GM18499 (cell line): ENCODE measurements around the gene SLC36A4.
"Not testable (repeated sequence)": the region's sequence is repeated elsewhere in the genome, so short reads cannot be mapped to it uniquely, and the experiment has no call there.

Source experiments
- ATAC-seq: cut with Tn5 transposase; IDR thresholded peaks from one replicate; pipeline ENCODE4 v1.9.1; 2021; ENCODE audit warnings: moderate number of reproducible peaks; ENCODE audit not compliant: insufficient read depth, unreplicated experiment

SLC36A4 gene

DNA sequence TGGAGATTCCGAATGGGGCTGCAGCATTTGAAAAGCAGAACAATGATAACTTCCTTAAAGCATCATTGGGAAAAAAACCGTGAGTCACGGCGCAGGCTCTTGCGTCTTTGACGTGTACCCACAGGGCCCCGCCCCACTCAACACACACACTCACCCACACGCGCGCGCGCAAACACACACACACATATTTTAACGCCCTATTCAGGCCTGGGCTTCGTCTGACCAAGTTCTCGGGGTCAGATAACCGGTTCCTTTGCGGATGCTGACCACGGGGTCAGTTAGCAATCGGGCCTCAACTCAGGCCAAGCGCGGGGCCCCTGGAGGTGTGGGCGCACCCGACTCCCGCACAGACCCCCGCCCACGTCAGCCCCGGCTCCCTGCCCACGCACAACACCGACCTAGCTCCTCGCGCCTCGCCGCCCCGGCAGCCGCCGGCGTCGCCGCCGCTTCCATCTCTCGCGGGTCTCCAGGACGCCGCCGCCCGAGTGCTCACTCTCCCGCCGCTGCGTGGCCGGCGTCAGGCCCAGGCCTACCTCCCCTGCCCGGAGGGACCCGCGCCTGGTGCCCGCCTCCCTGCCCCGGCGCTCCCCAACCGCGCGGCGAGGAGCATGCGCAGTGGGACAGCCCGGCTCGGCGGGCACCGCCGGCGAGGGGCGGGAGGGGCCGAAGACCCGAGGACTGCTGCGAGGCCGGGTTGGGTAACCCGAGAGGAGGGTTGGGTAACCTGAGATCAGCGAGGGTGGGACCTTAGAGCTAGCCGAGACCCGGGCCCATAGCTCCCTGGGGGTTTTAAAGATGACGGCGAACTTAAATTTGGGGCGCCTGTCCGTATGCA lies at the start of gene SLC36A4:
Gene SLC36A4 (minus strand): TSS at position 612 of the 835 bp plus-strand sequence. CDS start 159 bp downstream, at position 453.
- ATAC-seq: peak; percentile 74

DNA sequence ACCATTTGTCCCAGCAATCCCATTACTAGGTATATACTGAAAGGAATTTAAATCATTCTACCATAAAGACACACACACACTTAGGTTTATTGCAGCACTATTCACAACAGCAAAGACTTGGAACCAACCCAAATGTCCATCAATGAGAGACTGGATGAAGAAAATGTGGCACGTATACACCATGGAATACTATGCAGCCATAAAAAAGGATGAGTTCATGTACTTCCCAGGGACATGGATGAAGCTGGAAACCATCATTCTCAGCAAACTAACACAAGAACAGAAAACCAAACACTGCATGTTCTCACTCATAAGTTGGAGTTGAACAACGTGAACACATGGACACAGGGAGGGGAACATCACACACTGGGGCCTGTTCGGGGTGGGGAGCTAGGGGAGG lies 49.0 kb upstream of the SLC36A4 start:
- not testable (repeated sequence) for ATAC-seq

DNA sequence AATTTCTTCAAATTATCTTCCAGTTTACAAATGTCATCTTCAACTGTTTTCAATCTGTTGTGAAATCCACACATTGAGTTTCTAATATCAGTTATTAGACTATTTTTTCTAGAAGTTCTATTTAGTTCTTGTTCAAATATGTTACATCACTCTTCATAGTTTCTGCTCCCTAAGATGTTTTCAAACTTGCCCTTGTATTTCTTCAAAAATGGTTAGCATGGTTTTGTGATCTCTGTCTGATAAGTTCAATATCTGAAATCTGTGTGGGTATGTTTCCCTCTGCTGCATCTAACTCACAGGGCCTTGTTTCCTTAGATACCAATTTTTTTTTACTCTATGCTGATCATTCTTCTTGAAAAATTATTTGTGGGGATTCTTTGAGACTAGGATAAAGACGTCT lies 46.2 kb upstream of the SLC36A4 start:
- no peak for ATAC-seq

DNA sequence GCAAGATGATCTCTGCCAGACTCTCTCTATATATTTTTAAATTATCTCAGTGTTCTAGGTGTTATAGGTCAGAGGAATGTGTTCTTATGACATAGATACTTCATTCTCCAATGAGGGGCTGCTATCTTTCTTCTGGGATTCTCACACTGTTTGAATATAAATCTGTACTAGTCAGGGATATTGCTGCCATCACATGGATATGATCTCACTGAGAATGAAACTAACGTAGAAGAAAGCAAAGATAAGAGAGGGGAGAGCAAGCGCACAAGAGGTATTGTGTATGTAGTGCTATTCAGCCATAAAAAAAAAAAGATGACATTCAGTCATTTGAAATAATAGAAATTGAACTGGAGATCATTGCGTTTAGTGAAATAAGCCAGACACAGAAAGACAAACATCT lies 42.2 kb upstream of the SLC36A4 start:
- no peak for ATAC-seq

DNA sequence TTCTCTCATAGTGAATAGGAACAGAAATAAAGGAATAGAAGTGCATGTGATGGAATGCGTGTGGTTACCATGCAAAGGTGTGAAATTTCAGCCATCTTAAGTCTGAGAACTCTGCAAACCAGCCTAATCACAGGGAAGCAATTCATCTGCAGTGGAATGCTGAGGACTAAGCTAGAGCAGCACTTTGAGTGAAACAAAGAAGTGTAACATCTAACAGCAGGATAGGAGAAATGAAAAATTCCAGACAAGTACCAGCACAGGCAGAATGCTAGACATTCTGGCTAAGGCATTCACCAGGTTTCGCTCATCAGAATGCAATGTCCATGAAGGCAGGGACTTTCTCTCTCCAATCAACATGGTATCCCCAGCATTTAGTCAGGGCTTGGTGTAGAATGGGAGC lies 41.2 kb upstream of the SLC36A4 start:
- ATAC-seq: no peak

DNA sequence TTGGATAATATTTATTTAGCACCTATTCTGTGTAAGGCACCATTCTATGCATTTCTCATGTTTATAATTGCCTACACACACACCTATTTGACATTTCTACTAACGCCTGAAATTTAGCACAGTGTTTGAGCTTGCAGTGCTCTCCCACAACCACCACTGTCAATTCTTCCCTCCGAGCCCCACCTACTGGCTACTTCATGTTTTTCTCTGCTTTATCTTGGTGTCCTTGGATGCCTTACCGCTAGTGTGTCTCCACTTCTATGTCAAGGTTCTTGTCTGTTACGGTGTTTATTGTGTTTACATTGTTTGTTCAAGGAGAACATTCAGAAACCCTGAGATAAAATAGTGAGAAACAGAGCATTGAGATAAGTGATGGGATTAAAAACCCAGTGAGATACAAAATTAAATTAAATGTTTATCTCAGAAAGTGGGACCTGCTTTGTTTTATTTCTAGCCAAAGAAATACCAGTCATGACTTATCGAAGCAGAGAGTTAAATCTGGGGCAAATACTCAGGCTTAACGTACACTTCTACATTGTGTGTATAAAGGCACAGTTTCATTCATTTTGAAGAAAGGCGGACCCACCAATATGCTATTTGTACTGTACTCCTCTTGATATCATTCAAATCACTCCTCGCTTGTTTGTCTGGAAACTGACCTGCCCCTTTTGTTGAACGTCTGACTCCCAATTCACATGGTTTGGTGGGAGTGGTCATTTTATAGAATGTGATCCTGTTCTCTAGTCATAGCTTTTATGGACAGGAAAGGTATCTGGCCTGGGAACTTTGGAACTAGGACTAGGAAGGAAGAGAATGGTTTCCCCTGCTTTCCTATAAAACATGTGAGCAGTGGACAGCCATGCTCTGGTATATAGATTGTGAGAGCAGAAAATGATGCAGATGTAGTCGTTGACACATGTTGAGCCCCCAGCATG lies 39.2 kb upstream of the SLC36A4 start:
- no peak for ATAC-seq

DNA sequence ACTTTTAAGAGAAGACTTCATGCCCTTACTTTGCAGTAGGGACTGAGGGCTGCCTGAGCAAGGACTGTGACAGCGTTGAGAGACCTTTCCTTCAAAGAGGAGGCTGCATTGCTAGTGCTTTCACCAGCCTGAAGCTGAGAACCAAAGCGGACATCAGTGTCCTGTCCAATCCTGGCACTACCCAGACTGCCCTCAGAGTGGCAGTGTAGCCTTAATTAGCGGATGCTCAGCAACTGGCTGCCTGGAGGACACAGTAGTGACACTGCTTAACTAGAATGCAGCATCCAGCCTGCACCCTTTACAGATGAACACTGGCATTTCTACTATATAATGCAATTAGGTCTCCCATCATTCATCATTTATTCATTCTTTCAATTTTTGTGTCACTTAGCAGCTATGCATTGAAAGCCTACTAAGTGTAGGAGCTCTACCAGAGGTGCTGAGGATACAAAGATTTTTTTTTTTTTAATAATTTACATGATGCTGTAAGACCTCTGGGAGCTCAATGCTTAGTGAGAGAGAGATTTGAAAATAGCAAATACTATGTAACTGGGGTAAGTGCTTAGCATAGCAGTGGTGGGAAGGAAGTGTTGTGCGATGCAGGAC lies 36.9 kb upstream of the SLC36A4 start:
- ATAC-seq: peak; percentile 97

DNA sequence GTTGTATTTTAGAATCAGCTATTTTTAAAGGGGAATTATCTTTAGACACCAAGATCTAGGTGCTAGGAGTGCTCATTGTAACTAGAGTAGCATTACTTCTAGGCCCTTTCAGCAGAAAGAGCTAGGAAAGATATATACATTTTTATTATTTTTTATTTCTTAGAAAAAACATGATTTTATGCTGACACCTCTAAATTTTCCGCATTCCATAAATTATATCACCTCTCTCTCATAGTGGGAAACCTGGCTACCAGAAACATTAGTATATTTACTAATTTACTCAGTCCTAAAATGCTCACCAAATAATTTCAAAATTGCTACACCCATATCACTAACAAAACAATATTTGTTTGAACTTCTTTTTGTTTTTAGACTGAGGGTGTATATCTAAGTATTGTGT lies 32.1 kb upstream of the SLC36A4 start:
- ATAC-seq: no peak

DNA sequence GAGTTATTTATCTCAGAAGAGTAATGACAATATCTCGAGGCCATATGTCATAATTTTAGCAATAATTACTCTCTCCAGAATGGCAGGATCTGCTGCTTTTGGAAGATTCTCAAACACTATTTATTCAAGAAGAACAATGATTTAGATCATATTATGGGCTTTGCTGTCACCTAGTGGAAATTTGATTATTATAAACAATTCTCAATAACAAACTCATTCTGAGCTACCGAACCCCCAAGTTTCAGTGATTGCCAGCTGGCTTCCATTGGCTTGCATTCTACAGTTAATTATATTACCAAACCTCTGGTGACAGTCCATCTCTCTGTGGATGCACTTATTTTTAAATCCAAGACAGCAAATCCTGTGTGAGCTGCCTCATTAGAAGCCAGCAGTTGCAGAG lies 27.9 kb upstream of the SLC36A4 start:
- no peak for ATAC-seq

DNA sequence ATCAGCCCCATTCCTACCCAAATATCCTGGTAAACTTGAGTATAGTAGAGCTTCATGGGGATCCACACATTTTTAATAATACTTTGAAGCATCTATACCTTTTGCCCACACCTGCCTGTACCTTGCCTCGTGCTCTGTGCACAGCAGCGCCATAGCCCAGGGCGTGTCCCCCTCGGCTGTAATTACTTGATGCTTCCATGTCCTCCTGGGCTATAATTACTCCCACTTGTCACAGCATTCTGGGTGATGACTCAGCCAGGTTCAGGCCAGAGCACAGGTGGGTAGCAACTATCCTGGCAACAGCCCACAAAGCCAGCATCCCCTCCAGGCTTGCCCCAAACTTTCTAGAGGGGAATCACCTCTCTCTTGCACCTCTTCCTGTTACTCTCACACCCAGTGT lies 23.7 kb upstream of the SLC36A4 start:
- no peak for ATAC-seq

DNA sequence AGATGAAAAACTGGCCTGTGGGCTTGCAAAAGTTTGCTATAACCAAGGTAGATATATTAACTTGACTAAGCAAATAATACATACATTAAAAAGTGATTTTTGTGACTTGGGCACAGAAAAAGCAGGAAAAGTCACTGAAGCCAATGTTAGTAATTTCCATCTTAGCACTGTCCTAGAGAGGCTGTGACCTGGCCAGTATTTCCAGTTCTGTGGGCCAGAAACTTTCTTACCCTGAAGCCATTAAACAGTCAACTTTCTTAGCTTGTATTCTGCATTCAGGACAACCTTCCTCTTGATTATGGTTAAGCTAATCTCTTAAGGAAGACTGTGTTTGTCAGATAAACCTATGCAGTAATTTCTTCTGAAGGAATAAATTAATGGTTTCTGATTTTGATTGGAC lies 22.3 kb upstream of the SLC36A4 start:
- no peak for ATAC-seq

DNA sequence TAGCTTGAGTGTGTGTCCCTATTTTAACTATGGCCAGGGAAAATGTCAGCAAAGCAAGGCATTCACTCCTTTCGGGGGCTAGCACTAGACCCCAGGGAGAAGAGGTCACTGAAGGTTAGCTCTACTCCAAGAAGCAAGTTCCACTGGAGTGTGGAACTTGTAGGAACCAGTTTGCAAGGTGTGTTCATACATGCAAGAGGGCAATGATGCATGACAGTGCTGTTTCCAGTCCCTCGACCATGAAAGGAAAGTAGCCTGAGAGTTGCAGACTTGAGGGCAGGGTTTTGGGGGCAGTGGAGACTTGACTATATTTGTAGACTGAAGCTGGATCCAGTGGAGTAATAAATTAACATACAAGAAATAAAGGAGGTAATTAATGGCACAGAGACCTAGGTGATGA lies 21.6 kb upstream of the SLC36A4 start:
- no peak for ATAC-seq

DNA sequence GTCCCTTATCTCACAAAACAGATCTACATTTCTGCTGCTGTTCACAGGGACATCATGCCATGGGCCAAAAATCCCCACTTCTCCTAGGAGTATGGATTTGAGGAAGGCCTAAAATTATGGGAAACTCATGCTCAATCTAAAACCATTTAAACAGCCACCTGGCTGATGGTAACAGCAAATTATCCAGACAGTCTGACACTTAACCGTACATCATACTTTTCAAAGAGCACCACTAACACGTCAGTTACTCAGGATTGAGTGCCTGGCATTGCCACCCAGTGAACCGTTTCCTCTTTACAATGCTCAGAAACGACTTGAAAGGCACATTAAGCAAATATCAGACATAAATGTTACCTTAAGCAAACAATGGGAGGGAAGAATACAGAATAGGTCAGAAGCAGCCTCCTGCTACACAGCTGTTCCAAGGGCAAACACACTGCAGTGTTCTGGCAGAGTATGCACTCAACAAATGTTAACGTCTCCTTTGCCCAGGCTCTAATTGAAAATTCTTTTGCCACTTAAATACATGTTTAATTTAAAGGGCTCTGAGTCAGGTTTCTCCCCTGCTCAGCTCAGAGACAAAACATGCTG lies 18.8 kb upstream of the SLC36A4 start:
- no peak for ATAC-seq

DNA sequence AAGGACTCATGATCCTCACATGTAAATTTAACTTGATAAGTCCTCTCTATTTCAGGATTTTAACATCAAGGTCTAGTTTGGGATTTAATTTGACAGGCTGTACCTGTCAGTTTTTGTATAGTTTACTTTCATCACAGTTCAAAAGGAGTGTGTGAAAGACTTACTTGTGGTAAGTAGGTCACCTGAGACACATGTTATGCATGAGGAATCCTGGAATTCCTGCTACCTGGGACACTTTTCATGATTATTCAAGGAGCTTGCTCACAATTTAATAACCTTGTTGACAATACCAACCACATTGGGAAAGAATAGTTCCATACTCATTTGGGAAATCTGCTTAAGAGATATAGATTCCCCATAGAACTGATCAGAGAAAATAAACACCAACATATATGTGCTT lies 15.8 kb upstream of the SLC36A4 start:
- no peak for ATAC-seq

DNA sequence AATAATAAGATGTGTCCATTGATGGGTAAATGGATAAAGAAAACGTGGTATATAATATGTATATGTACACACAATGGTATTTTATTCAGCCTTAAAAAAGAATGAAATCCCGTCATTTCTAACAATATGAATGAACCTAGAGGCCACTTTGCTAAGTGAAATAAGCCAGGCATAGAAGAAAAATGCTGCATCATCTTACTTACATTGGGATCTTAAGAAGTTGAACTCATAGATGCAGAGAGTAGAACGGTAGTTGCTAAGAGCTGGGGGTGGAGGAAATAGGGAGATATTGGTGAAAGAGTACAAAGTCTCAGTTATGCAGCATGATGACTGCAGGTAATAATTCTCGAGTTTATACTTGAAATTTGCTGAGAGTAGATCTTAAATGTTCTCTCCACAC lies 14.3 kb upstream of the SLC36A4 start:
- no peak for ATAC-seq

DNA sequence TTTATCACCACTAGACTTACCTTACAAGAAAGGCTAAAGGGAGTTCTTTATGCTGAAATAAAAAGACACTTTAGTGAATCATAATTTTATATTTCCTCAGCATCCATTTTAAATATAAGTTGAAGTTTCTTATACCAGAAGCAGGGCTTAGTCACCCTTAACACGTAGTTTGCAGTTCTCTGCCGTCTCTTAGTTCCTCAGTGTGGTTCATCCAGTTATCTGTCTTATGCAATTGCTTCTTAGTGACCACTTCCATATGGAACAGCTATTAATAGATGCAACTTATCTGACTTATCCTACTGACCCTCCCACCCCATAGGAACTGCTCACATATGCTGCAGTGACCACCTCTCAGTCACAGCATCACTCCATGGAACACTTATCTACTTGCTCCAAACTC lies 11.7 kb upstream of the SLC36A4 start:
- no peak for ATAC-seq

DNA sequence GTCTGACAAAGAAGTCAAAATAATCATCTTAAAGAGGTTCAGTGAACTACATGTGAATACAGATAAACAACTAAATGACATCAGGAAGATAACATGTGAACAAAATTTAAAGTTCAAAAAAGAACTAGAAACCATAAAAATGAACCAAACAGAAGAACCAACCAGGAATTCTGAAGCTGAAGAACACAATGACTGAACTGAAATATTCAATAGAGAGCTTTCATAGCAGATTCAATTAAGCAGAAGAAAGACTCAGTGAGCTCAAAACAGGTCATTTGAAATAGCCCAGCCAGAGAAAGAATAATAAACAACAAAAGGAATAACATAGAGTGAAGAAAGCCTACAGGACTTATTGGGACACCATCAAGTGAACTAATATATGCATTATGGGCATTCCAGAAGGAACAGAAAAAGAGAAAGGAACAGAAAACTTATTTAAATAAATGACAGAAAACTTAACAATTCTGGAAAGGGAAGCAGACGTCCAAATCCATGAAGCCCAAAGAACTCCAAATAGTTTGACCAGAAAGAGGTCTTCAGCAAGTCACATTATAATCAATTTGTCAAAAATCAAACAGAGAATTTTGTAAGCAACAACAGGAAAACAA lies 11.0 kb upstream of the SLC36A4 start:
- ATAC-seq: no peak

DNA sequence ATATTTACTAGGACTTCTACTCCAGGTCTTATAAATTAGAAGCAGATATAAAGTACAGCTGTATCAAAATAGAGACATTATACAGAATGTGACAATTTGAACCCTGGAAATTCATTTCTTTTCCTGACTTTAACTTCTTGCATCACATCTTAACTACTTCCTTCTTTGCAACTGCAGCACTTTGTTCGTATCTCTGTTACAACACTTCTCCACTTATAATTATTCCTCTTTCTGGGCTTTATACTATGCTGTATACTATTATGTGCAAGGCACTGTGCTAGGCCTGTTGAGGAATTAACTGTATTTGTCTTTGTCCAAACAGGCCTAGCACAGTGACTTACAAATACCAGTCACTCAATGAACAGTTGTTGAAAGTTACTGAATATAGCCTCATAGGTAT lies 1.8 kb upstream of the SLC36A4 start:
- no peak for ATAC-seq

DNA sequence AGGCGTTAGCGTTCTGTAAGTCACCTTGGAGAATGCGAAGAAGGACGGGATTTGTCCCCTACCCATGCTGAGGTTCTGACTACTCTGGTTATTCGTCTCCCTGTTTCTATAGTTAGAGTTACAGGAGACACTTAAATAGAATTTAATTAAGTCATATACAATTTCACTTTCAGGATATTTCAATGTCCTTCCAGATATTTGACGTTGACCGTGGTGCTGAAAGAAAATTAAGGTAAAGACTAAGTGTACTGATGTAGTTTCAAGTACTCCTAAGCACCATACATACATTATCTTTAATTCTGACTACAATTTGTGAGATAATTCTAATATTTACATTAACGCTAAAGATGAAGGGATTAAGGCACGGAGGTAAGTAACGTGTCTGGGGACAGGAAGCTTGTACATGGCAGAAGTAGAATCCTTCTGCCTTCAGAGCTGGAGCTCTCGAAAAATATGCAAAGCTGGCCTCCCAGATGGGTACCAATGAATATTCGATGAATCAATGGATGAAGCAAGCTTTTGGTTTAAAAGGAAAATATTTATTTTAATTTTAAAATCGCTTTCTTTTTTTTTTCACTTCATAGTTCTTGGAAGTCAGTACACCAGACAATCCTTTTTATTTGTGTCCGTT lies 539 bp upstream of the SLC36A4 start:
- no peak for ATAC-seq
